Middle frontal gyrus (tissue), 1 donor: ENCODE results near the gene SPOCK3.
"Not testable (repeated sequence)": the region's sequence is repeated elsewhere in the genome, so short reads cannot be mapped to it uniquely, and the experiment has no call there.

ENCODE experiments used
- DNase-seq: peaks from one replicate; pipeline ENCODE4 v3.0.0-alpha.2; 2015; ENCODE audit warnings: low spot score; ENCODE audit errors: extremely low spot score

The SPOCK3 gene

GRCh38 chr4:166968219-166968618 is 266.1 kb downstream of the SPOCK3 start:
- DNase-seq, result not testable (repeated sequence)

- no peak for DNase-seq
Measured at GRCh38 chr4:166965562-166965961, 268.7 kb downstream of the SPOCK3 start.

DNA sequence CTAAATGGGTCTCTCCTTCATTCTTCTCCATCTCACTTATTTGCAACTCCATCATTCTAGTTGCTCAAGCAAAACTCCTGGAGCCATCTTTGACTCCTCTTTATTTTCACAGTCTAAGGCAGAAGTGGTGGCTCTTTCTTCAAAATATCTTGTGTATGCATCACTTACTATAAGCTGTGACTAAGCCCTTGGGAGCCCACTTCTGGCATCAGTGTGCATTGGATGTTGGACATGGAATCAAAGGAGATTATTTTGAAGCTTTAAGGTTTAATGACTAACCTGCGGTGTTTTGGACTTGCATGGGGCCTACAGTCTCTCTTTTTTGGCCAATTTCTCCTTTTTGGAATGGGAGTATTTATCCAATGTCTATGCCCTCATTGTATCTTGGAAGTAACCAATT is 276.8 kb downstream of the SPOCK3 start:
- DNase-seq, result no peak

GRCh38 chr4:166956484-166956883 is 277.8 kb downstream of the SPOCK3 start:
- DNase-seq, result no peak

DNA sequence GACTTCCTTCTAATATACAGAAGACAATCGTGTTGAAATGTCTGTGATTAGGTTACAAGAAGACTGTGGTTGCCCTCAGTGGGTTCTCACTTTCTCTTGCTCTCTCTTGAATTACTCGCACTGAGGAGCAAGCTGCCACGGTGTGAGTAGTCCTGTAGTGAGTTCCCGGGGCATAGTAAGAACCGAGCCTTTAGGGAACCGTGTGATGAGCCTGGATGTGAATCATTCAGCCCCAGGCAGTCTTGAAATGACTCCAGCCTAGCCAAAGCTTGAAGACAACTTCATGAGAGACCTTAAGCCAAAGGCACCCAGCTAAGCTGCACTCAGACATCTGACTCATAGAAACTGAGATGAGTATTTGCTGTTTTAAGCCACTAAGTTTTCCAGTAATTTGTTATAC is 292.7 kb downstream of the SPOCK3 start:
- no peak for DNase-seq

- DNase-seq, result no peak
Measured at GRCh38 chr4:166930464-166930863, 303.8 kb downstream of the SPOCK3 start.

GRCh38 chr4:166924424-166924823 is 309.9 kb downstream of the SPOCK3 start:
- DNase-seq, result no peak

DNA sequence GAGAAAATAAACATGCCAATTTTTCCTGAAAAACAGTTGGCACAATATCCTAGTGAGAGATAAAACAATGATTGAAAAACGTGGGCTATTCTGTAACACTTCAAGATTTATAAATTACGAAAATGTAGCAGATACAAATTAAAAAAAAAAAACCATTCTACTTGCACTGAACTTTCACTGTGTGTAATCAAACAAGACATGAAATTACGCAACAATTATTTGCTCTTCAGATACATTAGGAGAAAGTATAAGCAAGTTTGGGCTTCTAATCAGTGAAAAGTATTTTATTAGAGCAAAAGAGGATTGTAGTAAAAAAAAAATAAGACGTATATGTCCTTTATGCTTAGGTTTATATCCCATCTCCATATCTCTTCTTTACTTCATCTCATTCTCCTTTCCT is 320.4 kb downstream of the SPOCK3 start:
- DNase-seq, result no peak

DNA sequence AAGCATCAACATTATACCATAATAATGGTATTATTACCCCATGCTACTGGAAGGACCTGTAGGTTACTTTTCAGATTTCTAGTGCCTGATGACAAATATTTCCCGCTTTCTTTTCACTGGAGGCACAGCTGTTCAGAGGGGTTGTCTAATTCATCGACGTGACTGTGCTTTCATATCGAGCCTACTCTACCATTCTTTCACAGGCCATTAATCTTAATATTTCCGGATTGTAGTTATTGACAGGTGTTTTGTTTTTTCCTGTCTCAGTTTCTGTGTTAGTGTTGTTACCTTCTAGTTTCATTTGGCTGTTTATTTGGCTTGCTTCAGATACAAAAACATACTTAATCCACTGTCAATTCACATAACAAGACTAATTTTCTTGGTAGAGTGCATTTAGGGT is 330.9 kb downstream of the SPOCK3 start:
- no peak for DNase-seq

- DNase-seq, result no peak
Measured at GRCh38 chr4:166902941-166903340, 331.4 kb downstream of the SPOCK3 start.

DNA sequence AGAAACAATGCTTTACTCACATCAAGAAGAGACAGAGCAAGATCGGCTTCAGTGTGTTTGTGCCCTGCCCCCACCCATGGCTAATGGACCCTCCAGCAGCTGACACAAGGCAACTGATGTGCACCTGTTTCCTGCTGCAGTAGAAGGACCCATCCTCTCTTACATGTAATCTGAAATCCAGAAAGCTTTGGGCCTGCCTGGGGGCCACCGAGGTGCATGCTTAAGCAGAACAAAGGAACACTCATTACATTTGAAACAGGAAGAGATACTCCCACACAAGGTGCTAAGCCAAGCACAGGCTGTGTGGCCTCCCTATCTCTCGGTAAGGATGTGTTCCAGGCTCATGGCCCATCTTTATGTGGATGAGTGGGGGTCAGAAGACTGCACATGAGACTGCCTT is 338.0 kb downstream of the SPOCK3 start:
- DNase-seq, result no peak

- no peak for DNase-seq
Measured at GRCh38 chr4:166895771-166896170, 338.5 kb downstream of the SPOCK3 start.

- DNase-seq, result no peak
Measured at GRCh38 chr4:166887457-166887856, 346.8 kb downstream of the SPOCK3 start.

GRCh38 chr4:166886718-166887117 is 347.6 kb downstream of the SPOCK3 start:
- DNase-seq, result no peak

GRCh38 chr4:166882221-166882620 is 352.1 kb downstream of the SPOCK3 start:
- DNase-seq, result no peak

DNA sequence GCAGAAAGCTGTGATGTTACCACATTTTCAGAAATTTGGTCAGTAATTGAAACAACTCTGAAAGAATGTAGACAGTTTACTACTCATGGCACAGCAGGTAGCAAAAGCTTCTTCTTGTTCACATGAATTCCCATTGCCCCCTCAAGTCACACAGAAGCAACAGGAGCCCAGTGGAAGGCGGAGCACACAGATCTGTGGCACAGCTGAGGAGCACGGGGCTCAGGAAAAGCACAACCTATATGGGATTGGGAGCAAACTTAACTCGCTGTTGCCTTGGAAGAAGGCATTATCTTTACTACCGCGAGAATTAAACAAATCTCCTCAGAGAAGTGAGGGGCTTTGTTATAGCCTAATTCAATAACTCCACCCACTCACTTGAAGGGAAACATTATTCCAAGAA is 358.5 kb downstream of the SPOCK3 start:
- DNase-seq, result no peak

DNA sequence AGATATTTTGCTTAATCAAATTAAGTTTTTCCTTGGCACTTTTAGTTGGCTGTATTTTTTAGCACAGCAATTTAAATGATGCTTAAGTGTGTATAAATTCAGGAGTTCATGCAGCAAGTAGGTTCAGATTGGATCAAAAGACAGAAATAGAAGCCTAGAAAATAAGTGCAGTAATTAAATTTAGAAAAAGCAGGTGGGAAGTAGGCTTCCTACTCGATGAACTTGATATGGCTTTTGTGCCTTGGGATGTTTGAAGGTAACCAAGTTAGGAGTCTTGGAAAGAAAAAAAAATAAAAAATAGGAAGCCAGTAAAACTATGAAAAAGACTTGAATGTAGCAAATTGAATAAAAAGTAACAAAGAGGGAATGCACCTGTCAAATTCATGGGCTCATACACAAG is 372.3 kb downstream of the SPOCK3 start:
- no peak for DNase-seq

DNA sequence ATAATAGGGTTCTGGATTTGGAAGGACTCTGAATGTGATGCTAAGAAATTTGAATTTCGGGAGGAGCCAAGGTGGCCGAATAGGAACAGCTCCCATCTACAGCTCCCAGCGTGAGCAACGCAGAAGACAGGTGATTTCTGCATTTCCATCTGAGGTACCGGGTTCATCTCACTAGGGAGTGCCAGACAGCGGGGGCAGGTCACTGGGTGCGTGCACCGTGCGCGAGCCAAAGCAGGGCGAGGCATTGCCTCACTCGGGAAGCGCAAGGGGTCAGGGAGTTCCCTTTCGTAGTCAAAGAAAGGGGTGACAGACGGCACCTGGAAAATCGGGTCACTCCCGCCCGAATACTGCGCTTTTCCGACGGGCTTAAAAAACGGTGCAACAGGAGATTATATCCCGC is 383.9 kb downstream of the SPOCK3 start:
- DNase-seq, result not testable (repeated sequence)

GRCh38 chr4:166846939-166847338 is 387.4 kb downstream of the SPOCK3 start:
- no peak for DNase-seq

DNA sequence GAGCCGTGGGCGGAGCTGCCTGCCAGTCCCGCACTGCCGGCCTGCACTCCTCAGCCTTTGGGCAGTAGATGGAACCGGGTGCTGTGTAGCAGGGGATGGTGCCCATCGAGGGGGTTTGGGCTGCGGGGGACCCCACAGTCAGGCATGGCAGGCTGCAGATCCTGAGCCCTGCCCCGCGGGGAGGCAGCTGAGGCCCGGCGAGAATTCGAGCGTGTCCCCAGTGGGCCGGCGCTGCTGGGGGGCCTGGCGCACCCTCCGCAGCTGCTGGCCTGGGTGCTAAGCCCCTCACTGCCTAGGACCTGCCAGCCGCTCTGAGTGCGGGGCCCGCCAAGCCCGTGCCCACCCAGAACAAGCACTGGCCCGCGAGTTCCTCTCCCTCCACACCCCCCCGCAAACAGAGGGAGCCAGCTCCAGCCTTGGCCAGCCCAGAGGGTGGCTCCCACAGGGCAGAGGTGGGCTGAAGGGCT is 391.5 kb downstream of the SPOCK3 start:
- DNase-seq, result no peak

GRCh38 chr4:166839615-166840251 is 394.6 kb downstream of the SPOCK3 start:
- no peak for DNase-seq

DNA sequence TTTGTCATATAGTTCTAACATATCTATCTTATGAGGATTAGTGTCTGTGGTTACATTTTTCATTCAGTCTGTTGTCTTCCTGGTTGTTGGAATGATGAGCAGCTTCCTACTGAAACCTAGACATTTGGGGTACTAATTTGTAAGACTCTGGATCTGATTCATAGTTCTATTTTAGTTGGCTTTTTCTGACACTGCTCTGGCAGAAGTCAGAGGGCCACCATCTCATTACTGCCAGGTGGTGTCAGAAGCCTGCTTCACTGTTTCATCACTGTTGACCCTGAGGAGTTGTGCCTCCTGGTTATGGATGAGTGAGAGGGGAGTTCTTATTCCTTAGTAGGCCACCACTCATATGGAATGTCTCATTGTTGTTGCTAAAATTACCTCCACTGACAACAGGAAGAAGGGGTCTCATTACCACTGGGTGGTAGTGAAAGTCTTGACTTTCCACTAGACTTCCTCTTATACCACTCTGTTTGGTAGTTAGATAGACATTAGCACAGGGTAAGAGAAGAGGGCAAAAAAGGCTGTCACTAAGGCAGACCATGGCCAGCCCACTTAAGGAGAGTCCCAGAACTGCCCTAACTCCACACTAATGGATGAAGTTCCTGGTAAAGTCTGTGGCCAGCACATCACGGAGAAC is 395.2 kb downstream of the SPOCK3 start:
- DNase-seq, result no peak

DNA sequence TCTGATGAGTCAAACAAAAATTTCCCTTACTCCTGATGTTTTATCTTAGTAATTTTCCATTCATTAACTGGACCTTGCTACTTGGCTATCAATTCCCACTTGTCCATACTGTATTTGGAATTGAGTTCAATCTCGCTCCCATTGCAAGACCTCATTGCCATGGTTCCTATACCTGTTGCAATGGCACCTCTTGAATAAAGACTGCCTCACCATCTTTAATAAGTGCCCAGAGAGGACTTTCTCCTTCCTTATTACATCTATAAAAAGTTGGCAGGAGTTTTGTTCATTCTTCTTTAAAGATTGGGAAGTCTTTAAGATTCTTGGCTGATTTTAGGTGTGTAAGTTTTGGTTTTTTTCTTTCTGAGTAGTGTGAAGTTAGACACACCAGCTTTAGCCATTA is 397.4 kb downstream of the SPOCK3 start:
- no peak for DNase-seq
